Neural cell (in vitro differentiated cells): Measurements from ENCODE around the gene VWA8. TPM values are rescaled to one million over a fixed set of nuclear protein-coding genes. Genes with fewer than 3 reads are reported as not detected.
"Not testable (repeated sequence)": the region's sequence is repeated elsewhere in the genome, so short reads cannot be mapped to it uniquely, and the experiment has no call there.

Experiments used
- H2AFZ ChIP-seq: fragments of 200-600, 300-800 bp; sonication (generic), shearing (Covaris generic); 2 replicates; pipeline ENCODE4 v1.6.0; 2014; ENCODE audit warnings: low read depth, mild to moderate bottlenecking, antibody characterized with exemption, low read length, moderate library complexity
- H3F3A ChIP-seq: fragments of 200-600 bp; shearing (Covaris generic); 2 replicates; pipeline ENCODE4 v1.6.1; 2016; ENCODE audit warnings: mild to moderate bottlenecking, moderate library complexity, mixed read lengths, antibody characterized with exemption, low read length; ENCODE audit not compliant: insufficient read depth, poor library complexity, severe bottlenecking
- H3K27ac ChIP-seq: fragments of 200-600, 300-800 bp; sonication (generic), shearing (Covaris generic); 2 replicates; pipeline ENCODE4 v1.5.1; 2014; ENCODE audit warnings: mild to moderate bottlenecking, low read length, moderate library complexity
- H3K27me3 ChIP-seq: fragments of 300-800, 200-600 bp; sonication (generic), shearing (Covaris generic); 2 replicates; pipeline ENCODE4 v1.6.0; 2014; ENCODE audit warnings: mild to moderate bottlenecking, low read depth, low read length, moderate library complexity; ENCODE audit not compliant: insufficient read depth
- H3K36me3 ChIP-seq: fragments of 300-800, 200-600 bp; sonication (generic), shearing (Covaris generic); 2 replicates; pipeline ENCODE4 v1.5.1; 2014; ENCODE audit warnings: mild to moderate bottlenecking, antibody characterized with exemption, low read length, moderate library complexity; ENCODE audit not compliant: insufficient read depth
- H3K4me2 ChIP-seq: fragments of 300-800, 200-600 bp; sonication (generic), shearing (Covaris generic); 2 replicates; pipeline ENCODE4 v1.6.0; 2014; ENCODE audit warnings: mild to moderate bottlenecking, low read length
- H3K4me3 ChIP-seq: fragments of 300-800, 200-600 bp; sonication (generic), shearing (Covaris generic); 2 replicates; pipeline ENCODE4 v1.5.1; 2014; ENCODE audit warnings: mild to moderate bottlenecking, low read length, moderate library complexity
- H3K79me2 ChIP-seq: fragments of 200-600 bp; shearing (Covaris generic); replicated peaks from 2 replicates; pipeline ENCODE4 v1.6.0; 2014; ENCODE audit warnings: mild to moderate bottlenecking, low read length, moderate library complexity; ENCODE audit not compliant: insufficient read depth
- H3K9ac ChIP-seq: fragments of 300-800, 200-600 bp; sonication (generic), shearing (Covaris generic); 2 replicates; pipeline ENCODE4 v1.6.1; 2016; ENCODE audit warnings: mild to moderate bottlenecking, low read length, mixed read lengths
- H3K9me2 ChIP-seq: fragments of 200-600 bp; shearing (Covaris generic); 2 replicates; pipeline ENCODE4 v1.6.1; 2016; ENCODE audit warnings: mild to moderate bottlenecking, low read length, mixed read lengths; ENCODE audit not compliant: insufficient read depth
- H3K9me3 ChIP-seq: fragments of 200-600, 300-800 bp; sonication (generic), shearing (Covaris generic); 2 replicates; pipeline ENCODE4 v1.6.1; 2016; ENCODE audit warnings: mild to moderate bottlenecking, mixed run types, low read length, moderate library complexity, mixed read lengths
- H4K20me1 ChIP-seq: fragments of 200-600 bp; shearing (Covaris generic); 2 replicates; pipeline ENCODE4 v1.6.1; 2016; ENCODE audit warnings: mild to moderate bottlenecking, mixed run types; ENCODE audit not compliant: insufficient read depth
- CTCF ChIP-seq: fragments of 450-650 bp; IDR thresholded peaks from 2 replicates; pipeline ENCODE4 v1.5.1; 2014; ENCODE audit warnings: antibody characterized with exemption, mild to moderate bottlenecking, moderate library complexity; ENCODE audit not compliant: poor library complexity, severe bottlenecking
- EP300 ChIP-seq: fragments of 450-650 bp; conservative IDR thresholded peaks from 2 replicates; pipeline ENCODE4 v1.6.1; 2014; ENCODE audit warnings: antibody characterized with exemption, mild to moderate bottlenecking, moderate library complexity; ENCODE audit not compliant: poor library complexity, severe bottlenecking
- EZH2 ChIP-seq: fragments of 200-600, 300-800 bp; shearing (Covaris generic), sonication (generic); IDR thresholded peaks from 2 replicates; pipeline ENCODE4 v1.6.1; 2014; ENCODE audit warnings: antibody characterized with exemption, low read length, borderline replicate concordance, mild to moderate bottlenecking; ENCODE audit not compliant: insufficient read depth, poor library complexity, severe bottlenecking
- MXI1 ChIP-seq: fragments of 450-650 bp; conservative IDR thresholded peaks from 2 replicates; pipeline ENCODE4 v1.6.1; 2014; ENCODE audit warnings: antibody characterized with exemption, mild to moderate bottlenecking; ENCODE audit not compliant: poor library complexity, severe bottlenecking
- POLR2AphosphoS5 ChIP-seq: IDR thresholded peaks from 2 replicates; pipeline ENCODE4 v1.6.1; 2012
- RAD21 ChIP-seq: fragments of 450-650 bp; conservative IDR thresholded peaks from 2 replicates; pipeline ENCODE4 v1.6.1; 2014; ENCODE audit warnings: antibody characterized with exemption, mild to moderate bottlenecking, moderate library complexity
- REST ChIP-seq: IDR thresholded peaks from 2 replicates; pipeline ENCODE4 v1.6.1; 2012; ENCODE audit warnings: borderline replicate concordance
- SMC3 ChIP-seq: fragments of 450-650 bp; conservative IDR thresholded peaks from 2 replicates; pipeline ENCODE4 v1.6.1; 2014; ENCODE audit warnings: antibody characterized with exemption, mild to moderate bottlenecking, moderate library complexity; ENCODE audit not compliant: poor library complexity
- TAF1 ChIP-seq: IDR thresholded peaks from 2 replicates; pipeline ENCODE4 v1.6.1; 2012; ENCODE audit warnings: low read depth
- polyA plus RNA-seq: library from polyadenylated mRNA; depleted of rRNA; stranded (reverse); fragments of >200 nt; gene quantifications from 2 replicates; pipeline ENCODE4 v1.2.3, GENCODE V29; 2014

VWA8 gene
- polyA plus RNA-seq, 1 donor from 2014 or later = 3.6 TPM

- no peak overlapping the region for H3K27ac ChIP-seq
- H3K4me3 ChIP-seq = no peak overlapping the region
- H3K27me3 ChIP-seq = no peaks in the 10 kb centered on the region
- no peaks in the 10 kb centered on the region for H4K20me1 ChIP-seq
- no peaks in the 10 kb centered on the region for H3K9me2 ChIP-seq
- no peak overlapping the region for H3K4me2 ChIP-seq
- no peaks in the 10 kb centered on the region for H3F3A ChIP-seq
- H3K79me2 ChIP-seq = no peaks in the 10 kb centered on the region
- no peaks in the 10 kb centered on the region for H3K36me3 ChIP-seq
- TF ChIP-seq EZH2 (no peak), REST (no peak), CTCF (peak; percentile 22), MXI1 (no peak)
- H3K9ac ChIP-seq = no peak overlapping the region
- no peaks in the 10 kb centered on the region for H3K9me3 ChIP-seq
- no peak overlapping the region for H2AFZ ChIP-seq
Observed at GRCh38 chr13:41905600-41906254, 55.2 kb downstream of the VWA8 start.

GRCh38 chr13:41900918-41901317 lies 60.0 kb downstream of the VWA8 start:
- Histone ChIP-seq H3K4me2 (no peak overlapping the region), H3K36me3 (no peaks in the 10 kb centered on the region), H4K20me1 (no peaks in the 10 kb centered on the region), H3K9me3 (no peaks in the 10 kb centered on the region), H2AFZ (no peak overlapping the region), H3K79me2 (no peaks in the 10 kb centered on the region), H3K4me3 (no peak overlapping the region), H3K27ac (no peak overlapping the region), H3K27me3 (no peaks in the 10 kb centered on the region), H3F3A (no peaks in the 10 kb centered on the region), H3K9me2 (no peaks in the 10 kb centered on the region), H3K9ac (no peak overlapping the region)
- TF ChIP-seq CTCF (no peak), REST (no peak), EP300 (no peak), EZH2 (no peak), SMC3 (no peak), MXI1 (no peak), POLR2AphosphoS5 (no peak), TAF1 (no peak), RAD21 (no peak)

GRCh38 chr13:41898411-41898810 lies 62.5 kb downstream of the VWA8 start:
- not testable (repeated sequence) for H4K20me1 ChIP-seq, H3K27me3 ChIP-seq, H3K4me2 ChIP-seq, H3K79me2 ChIP-seq, H3K9me3 ChIP-seq, H3K36me3 ChIP-seq, H3K9me2 ChIP-seq, H3K9ac ChIP-seq, H3K27ac ChIP-seq, H3K4me3 ChIP-seq, H3F3A ChIP-seq, H2AFZ ChIP-seq
